Aorta (tissue), 5 donors: ENCODE results near the gene INO80C. TPM values are rescaled to one million over a fixed set of nuclear protein-coding genes. Genes with fewer than 3 reads are reported as not detected.

Experiments used
- ATAC-seq: fragments of 200-7000 bp; cut with Tn5 transposase; one replicate; pipeline ENCODE4 v1.9.1; 2022; ENCODE audit warnings: moderate library complexity; ENCODE audit not compliant: low FRiP score
- DNase-seq, 2 donors: peaks; one replicate each; pipeline ENCODE4 v3.0.0-alpha.2; 2020
- H3K27ac ChIP-seq, 2 donors: one replicate each; pipeline ENCODE4 v1.5.1; 2013; ENCODE audit warnings: low read length in 2 of 2, mild to moderate bottlenecking in 2 of 2, moderate library complexity in 2 of 2, control low read depth in 1 of 2, inconsistent platforms in 1 of 2, low read depth in 1 of 2
- H3K27me3 ChIP-seq, 2 donors: one replicate each; pipeline ENCODE4 v1.6.1; 2013; ENCODE audit warnings: control low read depth in 1 of 2, low read length in 1 of 2, mild to moderate bottlenecking in 1 of 2, moderate library complexity in 1 of 2; ENCODE audit not compliant: insufficient read depth in 2 of 2, control insufficient read depth in 1 of 2
- H3K36me3 ChIP-seq, 2 donors: one replicate each; pipeline ENCODE4 v1.6.1; 2013; ENCODE audit warnings: control low read depth in 1 of 2, low read length in 1 of 2, mild to moderate bottlenecking in 1 of 2; ENCODE audit not compliant: insufficient read depth in 2 of 2, control insufficient read depth in 1 of 2
- H3K4me1 ChIP-seq, 2 donors: one replicate each; pipeline ENCODE4 v1.6.1; 2013; ENCODE audit warnings: low read length in 2 of 2, control low read depth in 1 of 2, mild to moderate bottlenecking in 1 of 2, moderate library complexity in 1 of 2; ENCODE audit not compliant: insufficient read depth in 2 of 2, control insufficient read depth in 1 of 2
- H3K4me3 ChIP-seq, 2 donors: one replicate each; pipeline ENCODE4 v1.5.1; 2013; ENCODE audit warnings: low read length in 2 of 2, control low read depth in 1 of 2, mild to moderate bottlenecking in 1 of 2
- H3K9me3 ChIP-seq: one replicate; pipeline ENCODE4 v1.6.1; 2013; ENCODE audit warnings: mild to moderate bottlenecking, low read length; ENCODE audit not compliant: control insufficient read depth
- WGBS, 2 donors: extraction: QIAGEN DNeasy Blood & Tissue Kit; methylation state at CpG; one replicate each; pipeline ENCODE4 v1.1.7; 2013; 5-methylcytosine and 5-hydroxymethylcytosine counted together
- intact Hi-C, 2 donors: fragments of 100-400 bp; cut with DNase I; formaldehyde crosslinking; loops; one replicate each; pipeline versions ENCODE4 v1.14.2 to v1.15.0; 2022
- long read RNA-seq, 2 donors: library from polyadenylated mRNA; unstranded; transcript quantifications; one replicate each; pipeline ENCODE4 v2.0.0, GENCODE V29; 2020 to 2021
- polyA plus RNA-seq, 2 donors: library from polyadenylated mRNA; stranded (reverse); fragments of 200-250 nt; gene quantifications; one replicate each; pipeline ENCODE4 v1.2.3, GENCODE V29; 2013
- total RNA-seq, 2 donors: library from RNA; stranded (reverse); fragmentation: NEBNext Ultra II Directional; extraction: Animal tissue kit (Norgen Biotek cat#: 25700); gene quantifications; one replicate each; pipeline ENCODE4 v1.2.1, GENCODE V29; 2021
- donor health status: healthy with polysubstance abuse.
- donor health status: Bipolar disorder and iron deficiency.
- donor health status: DM: no; HTN: no; CAD: no.
- donor health status: DM: no; HTN: no; CAD: no.
- donor health status: DM: yes; HTN: yes; CAD: no.

The INO80C gene
- total RNA-seq (10 to 100 TPM; 18.6 to 19.1 TPM), polyA plus RNA-seq (10 to 100 TPM; 16.8 to 23.1 TPM)
- long read RNA-seq, donor 1, partial matches to known transcripts, result 2 of 4 reads
- long read RNA-seq, donor 1, other reads (novel, unspliced or antisense), result 0 of 4 reads
- long read RNA-seq, donor 2, partial matches to known transcripts, result 0 of 5 reads
- long read RNA-seq, donor 2, other reads (novel, unspliced or antisense), result 3 of 5 reads

GRCh38 chr18:35497370-35498197 lies at the start of gene INO80C:
Gene INO80C, minus strand, starts transcription at chr18:35497960. Its CDS starts 86 bp downstream, at chr18:35497874.
- Histone ChIP-seq H3K4me1 (peaks cover 2% of the 10 kb centered on the region in 2 donors), H3K9me3 (no peaks in the 10 kb centered on the region), H3K4me3 (peak within 1 kb of the TSS; percentile 38 to 46), H3K36me3 (no peaks in the 10 kb centered on the region), H3K27me3 (no peaks in the 10 kb centered on the region), H3K27ac (peak within 1 kb of the TSS; percentile 57 to 88)
- ATAC-seq (peak; percentile 98), DNase-seq (peak; percentile 95 to 98)
- intact Hi-C loops, result loop anchor here in 1 of 2 donors (1.0 to 5.0 kb wide), 3 partner anchors 35 to 90 kb away; partner anchors contain the start of gene GALNT1
- WGBS, 2 donors, result 0 to 1% methylated on average over 61 of the region's 61 CpGs

GRCh38 chr18:35547008-35547605 lies 49.3 kb upstream of the INO80C start:
- Histone ChIP-seq H3K9me3 (no peaks in the 10 kb centered on the region), H3K36me3 (no peaks in the 10 kb centered on the region), H3K27ac (no peak overlapping the region), H3K27me3 (no peaks in the 10 kb centered on the region), H3K4me3 (no peak overlapping the region), H3K4me1 (no peaks in the 10 kb centered on the region)
- no peak for DNase-seq
- 85 to 89% methylated on average over 2 of the region's 2 CpGs for WGBS, 2 donors
- ATAC-seq, result no peak
- intact Hi-C loops, result no loop called here

GRCh38 chr18:35542356-35542755 lies 44.6 kb upstream of the INO80C start:
- H3K27ac ChIP-seq, result no peak overlapping the region
- H3K36me3 ChIP-seq, result no peaks in the 10 kb centered on the region
- H3K4me3 ChIP-seq, result no peak overlapping the region
- DNase-seq (no peak), ATAC-seq (no peak)
- intact Hi-C loops, result no loop called here
- no peaks in the 10 kb centered on the region for H3K9me3 ChIP-seq
- no peaks in the 10 kb centered on the region for H3K4me1 ChIP-seq
- H3K27me3 ChIP-seq, result no peaks in the 10 kb centered on the region

GRCh38 chr18:35535297-35535696 lies 37.5 kb upstream of the INO80C start:
- ATAC-seq, result no peak
- peaks cover 3% of the 10 kb centered on the region for H3K9me3 ChIP-seq
- H3K4me3 ChIP-seq, result no peak overlapping the region
- no peak overlapping the region for H3K27ac ChIP-seq
- intact Hi-C loops, result no loop called here
- DNase-seq, result no peak
- WGBS, 2 donors, result 87 to 91% methylated on average over 1 of the region's 1 CpG
- no peaks in the 10 kb centered on the region for H3K27me3 ChIP-seq
- no peaks in the 10 kb centered on the region for H3K36me3 ChIP-seq
- H3K4me1 ChIP-seq, result no peaks in the 10 kb centered on the region

GRCh38 chr18:35533916-35534405 lies 36.2 kb upstream of the INO80C start:
- no peaks in the 10 kb centered on the region for H3K27me3 ChIP-seq
- WGBS, 2 donors, result 21 to 31% methylated on average over 2 of the region's 2 CpGs
- DNase-seq (no peak), ATAC-seq (no peak)
- intact Hi-C loops, result no loop called here
- H3K27ac ChIP-seq, result no peak overlapping the region
- no peaks in the 10 kb centered on the region for H3K4me1 ChIP-seq
- no peaks in the 10 kb centered on the region for H3K36me3 ChIP-seq
- H3K4me3 ChIP-seq, result no peak overlapping the region
- H3K9me3 ChIP-seq, result peaks cover 3% of the 10 kb centered on the region

GRCh38 chr18:35528749-35529274 lies 31.1 kb upstream of the INO80C start:
- Histone ChIP-seq H3K36me3 (no peaks in the 10 kb centered on the region), H3K9me3 (no peaks in the 10 kb centered on the region), H3K4me1 (no peaks in the 10 kb centered on the region), H3K4me3 (no peak overlapping the region), H3K27ac (no peak overlapping the region), H3K27me3 (no peaks in the 10 kb centered on the region)
- intact Hi-C loops, result no loop called here
- ATAC-seq (no peak), DNase-seq (no peak)
- WGBS, 2 donors, result 70 to 81% methylated on average over 4 of the region's 4 CpGs

- no peak overlapping the region for H3K4me3 ChIP-seq
- DNase-seq, result no peak
These were observed 28.8 kb upstream of the INO80C start for GRCh38 chr18:35526495-35527059.

GRCh38 chr18:35525795-35526494 lies 28.2 kb upstream of the INO80C start:
- Histone ChIP-seq H3K27me3 (no peaks in the 10 kb centered on the region), H3K27ac (no peak overlapping the region), H3K9me3 (no peaks in the 10 kb centered on the region), H3K4me1 (no peaks in the 10 kb centered on the region), H3K36me3 (no peaks in the 10 kb centered on the region), H3K4me3 (no peak overlapping the region)
- intact Hi-C loops, result no loop called here
- WGBS, 2 donors, result 35 to 37% methylated on average over 9 of the region's 9 CpGs
- ATAC-seq (no peak), DNase-seq (peak in 1 of 2 donors; percentile 59)

More at GRCh38 chr18:35526495-35527059, 28.8 kb upstream of the INO80C start:
- Histone ChIP-seq H3K27ac (no peak overlapping the region), H3K27me3 (no peaks in the 10 kb centered on the region), H3K4me1 (no peaks in the 10 kb centered on the region), H3K36me3 (no peaks in the 10 kb centered on the region), H3K9me3 (no peaks in the 10 kb centered on the region)
- ATAC-seq, result no peak
- intact Hi-C loops, result no loop called here
- 15 to 16% methylated on average over 5 of the region's 5 CpGs for WGBS, 2 donors
